Esophagus squamous epithelium (tissue), 5 donors: Measurements from ENCODE around the gene PPP2R2C. TPM values are rescaled to one million over a fixed set of nuclear protein-coding genes. Genes with fewer than 3 reads are reported as not detected.

ENCODE experiments used
- DNase-seq: peaks from one replicate; lab custom pipeline; 2025; lab: John Stamatoyannopoulos, UW
- H3K27ac ChIP-seq, 4 donors: fragments of 200-600 bp; sonication (generic); one replicate each; pipeline ENCODE4 v1.5.1; 2016 to 2019; ENCODE audit warnings: mild to moderate bottlenecking in 1 of 4
- H3K27me3 ChIP-seq, 4 donors: fragments of 200-600 bp; sonication (generic); 1 replicate in 3 of 4; 2 replicates in 1 of 4; pipeline versions ENCODE4 v1.5.1 to v1.6.0; 2017 to 2021; ENCODE audit warnings: antibody characterized with exemption in 1 of 4
- H3K36me3 ChIP-seq, 3 donors: fragments of 200-600 bp; sonication (generic); one replicate each; pipeline ENCODE4 v1.5.1; 2016 to 2019
- H3K4me1 ChIP-seq, 3 donors: fragments of 200-600 bp; sonication (generic); one replicate each; pipeline ENCODE4 v1.5.1; 2017 to 2019
- H3K4me3 ChIP-seq, 4 donors: fragments of 200-600 bp; sonication (generic); 1 replicate in 3 of 4; 2 replicates in 1 of 4; pipeline ENCODE4 v1.5.1; 2016 to 2019; ENCODE audit warnings: mild to moderate bottlenecking in 2 of 4, moderate library complexity in 1 of 4
- H3K9me3 ChIP-seq, 3 donors: fragments of 200-600 bp; sonication (generic); one replicate each; pipeline ENCODE4 v1.5.1; 2016 to 2019
- POLR2A ChIP-seq, 4 donors: fragments of 450-650 bp; IDR thresholded peaks; one replicate each; pipeline ENCODE4 v1.6.1; 2017; ENCODE audit warnings: antibody characterized with exemption in 4 of 4, mild to moderate bottlenecking in 4 of 4, moderate library complexity in 3 of 4
- WGBS, 2 donors: methylation state at CpG; one replicate each; pipeline ENCODE4 v1.1.5; 2018; 5-methylcytosine and 5-hydroxymethylcytosine counted together
- intact Hi-C: fragments of 100-400 bp; cut with DNase I; formaldehyde crosslinking; loops from one replicate; pipeline ENCODE4 v1.15.0; 2022
- total RNA-seq, 4 donors: library from RNA; depleted of rRNA; stranded (reverse); fragments of >200 nt; gene quantifications; one replicate each; pipeline ENCODE4 v1.1.0, GENCODE V29; 2016
- TF ChIP-seq, protein P1 (sequence below), 6 experiments: fragments of 450-650 bp in 4 of 6; fragments of 200-600 bp in 2 of 6; sonication (generic) in 2 of 6; IDR thresholded peaks; one replicate each; pipeline ENCODE4 v1.5.1; 2016 to 2019; ENCODE audit warnings: antibody characterized with exemption in 6 of 6, mild to moderate bottlenecking in 4 of 6, moderate library complexity in 4 of 6
- donor health status: DM: yes; HTN: yes; CAD: no.

Gene PPP2R2C
- total RNA-seq, 4 donors from 2014 or later, result 26.9 to 76.3 (median 53.7) TPM

DNA sequence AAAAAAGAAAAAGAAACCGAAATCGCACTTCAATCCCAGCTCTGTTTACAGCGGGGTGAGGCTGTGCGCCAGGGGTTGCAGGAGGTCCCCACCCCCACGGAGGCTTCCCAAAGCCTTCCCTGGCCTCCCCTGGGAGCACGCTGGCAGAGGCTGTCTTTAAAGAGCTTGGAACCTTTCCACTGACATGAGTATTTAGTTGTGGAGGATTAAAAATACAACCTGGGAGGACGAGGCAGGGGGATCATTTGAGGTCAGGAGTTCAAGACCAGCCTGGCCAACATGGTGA, 69.1 kb downstream of the PPP2R2C start:
- no peak for DNase-seq
- Histone ChIP-seq H3K27me3 (peaks cover 0 to 62% (median 0%) of the 10 kb centered on the region in 4 donors), H3K36me3 (no peaks in the 10 kb centered on the region), H3K4me1 (peaks cover 0 to 23% (median 9%) of the 10 kb centered on the region in 3 donors), H3K9me3 (no peaks in the 10 kb centered on the region), H3K27ac (peak overlapping the region in 1 of 4 donors; percentile 15), H3K4me3 (no peak overlapping the region)
- 2 to 4% methylated on average over 5 to 6 of the region's 7 CpGs for WGBS, 2 donors
- no peak for TF ChIP-seq POLR2A (IDR thresholded peaks at IDR 0.05)
- TF ChIP-seq, protein P1, sequence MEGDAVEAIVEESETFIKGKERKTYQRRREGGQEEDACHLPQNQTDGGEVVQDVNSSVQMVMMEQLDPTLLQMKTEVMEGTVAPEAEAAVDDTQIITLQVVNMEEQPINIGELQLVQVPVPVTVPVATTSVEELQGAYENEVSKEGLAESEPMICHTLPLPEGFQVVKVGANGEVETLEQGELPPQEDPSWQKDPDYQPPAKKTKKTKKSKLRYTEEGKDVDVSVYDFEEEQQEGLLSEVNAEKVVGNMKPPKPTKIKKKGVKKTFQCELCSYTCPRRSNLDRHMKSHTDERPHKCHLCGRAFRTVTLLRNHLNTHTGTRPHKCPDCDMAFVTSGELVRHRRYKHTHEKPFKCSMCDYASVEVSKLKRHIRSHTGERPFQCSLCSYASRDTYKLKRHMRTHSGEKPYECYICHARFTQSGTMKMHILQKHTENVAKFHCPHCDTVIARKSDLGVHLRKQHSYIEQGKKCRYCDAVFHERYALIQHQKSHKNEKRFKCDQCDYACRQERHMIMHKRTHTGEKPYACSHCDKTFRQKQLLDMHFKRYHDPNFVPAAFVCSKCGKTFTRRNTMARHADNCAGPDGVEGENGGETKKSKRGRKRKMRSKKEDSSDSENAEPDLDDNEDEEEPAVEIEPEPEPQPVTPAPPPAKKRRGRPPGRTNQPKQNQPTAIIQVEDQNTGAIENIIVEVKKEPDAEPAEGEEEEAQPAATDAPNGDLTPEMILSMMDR (IDR thresholded peaks at IDR 0.05), result no peak
- intact Hi-C loops, result no loop called here

- Histone ChIP-seq H3K4me1 (peaks cover 0 to 23% (median 9%) of the 10 kb centered on the region in 3 donors), H3K27me3 (peaks cover 0 to 67% (median 0%) of the 10 kb centered on the region in 4 donors), H3K9me3 (no peaks in the 10 kb centered on the region), H3K36me3 (no peaks in the 10 kb centered on the region), H3K27ac (peak overlapping the region in 1 of 4 donors; percentile 15), H3K4me3 (no peak overlapping the region)
- TF ChIP-seq POLR2A (IDR thresholded peaks at IDR 0.05), result no peak
- TF ChIP-seq, protein P1 (IDR thresholded peaks at IDR 0.05), result peak in 1 of 6 experiments; percentile 35
- no peak for DNase-seq
- WGBS, 2 donors, result 51 to 53% methylated on average over 9 to 15 of the region's 18 CpGs
- intact Hi-C loops, result no loop called here
Observed at GRCh38 chr4:6402566-6403399, 69.6 kb downstream of the PPP2R2C start.

DNA sequence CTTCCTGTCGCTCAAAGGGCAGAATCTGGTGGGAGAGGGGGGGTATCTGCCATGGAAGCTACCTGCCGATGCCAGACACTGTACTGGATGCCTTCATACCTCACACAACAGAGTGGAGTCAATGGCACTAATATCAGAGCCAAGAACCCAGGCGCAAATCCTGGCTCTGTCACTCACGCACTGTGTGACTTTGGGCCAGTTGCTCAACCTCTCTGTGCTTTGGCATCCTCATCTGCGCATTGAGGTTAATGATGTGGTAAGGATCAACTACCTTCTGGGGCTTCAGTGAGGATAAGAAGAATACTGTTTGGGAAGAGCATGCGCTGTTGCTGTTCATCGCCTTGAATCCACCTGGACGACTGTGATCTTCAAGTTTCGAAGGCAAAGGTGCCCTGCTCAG, 70.6 kb downstream of the PPP2R2C start:
- Histone ChIP-seq H3K27ac (no peak overlapping the region), H3K36me3 (no peaks in the 10 kb centered on the region), H3K9me3 (no peaks in the 10 kb centered on the region), H3K4me3 (no peak overlapping the region), H3K27me3 (peaks cover 0 to 76% (median 0%) of the 10 kb centered on the region in 4 donors), H3K4me1 (peaks cover 0 to 28% (median 9%) of the 10 kb centered on the region in 3 donors)
- no peak for DNase-seq
- TF ChIP-seq, protein P1 (IDR thresholded peaks at IDR 0.05), result no peak
- no peak for TF ChIP-seq POLR2A (IDR thresholded peaks at IDR 0.05)
- intact Hi-C loops, result no loop called here
- 82 to 89% methylated on average over 4 to 7 of the region's 9 CpGs for WGBS, 2 donors

- intact Hi-C loops, result no loop called here
- DNase-seq, result no peak
- WGBS, 2 donors, result 64 to 66% methylated on average over 6 to 8 of the region's 12 CpGs
- peaks cover 0 to 42% (median 11%) of the 10 kb centered on the region in 3 donors for H3K4me1 ChIP-seq
- H3K27ac ChIP-seq, result no peak overlapping the region
- H3K9me3 ChIP-seq, result no peaks in the 10 kb centered on the region
- no peaks in the 10 kb centered on the region for H3K36me3 ChIP-seq
- no peak overlapping the region for H3K4me3 ChIP-seq
- TF ChIP-seq POLR2A (IDR thresholded peaks at IDR 0.05), result no peak
- TF ChIP-seq, protein P1 (IDR thresholded peaks at IDR 0.05), result no peak
- peaks cover 0 to 52% (median 0%) of the 10 kb centered on the region in 4 donors for H3K27me3 ChIP-seq
Observed at GRCh38 chr4:6396696-6397236, 75.6 kb downstream of the PPP2R2C start.
